Vagina (tissue), 2 donors: Measurements from ENCODE around the gene ARSG.

Source experiments
- POLR2AphosphoS5 ChIP-seq, 2 donors: sonication (generic); formaldehyde crosslinking; IDR thresholded peaks; one replicate each; pipeline ENCODE4 v1.9.0; 2017; ENCODE audit warnings: antibody characterized with exemption in 2 of 2, mild to moderate bottlenecking in 2 of 2, low read depth in 1 of 2; ENCODE audit not compliant: insufficient read depth in 1 of 2
- TF ChIP-seq, protein P1 (sequence below), 3 experiments: fragments of 450-650 bp in 2 of 3; fragments of 200-600 bp in 1 of 3; sonication (generic) in 1 of 3; IDR thresholded peaks; one replicate each; pipeline ENCODE4 v1.5.1; 2017 to 2019; ENCODE audit warnings: antibody characterized with exemption in 3 of 3, mild to moderate bottlenecking in 2 of 3, moderate library complexity in 2 of 3

DNA sequence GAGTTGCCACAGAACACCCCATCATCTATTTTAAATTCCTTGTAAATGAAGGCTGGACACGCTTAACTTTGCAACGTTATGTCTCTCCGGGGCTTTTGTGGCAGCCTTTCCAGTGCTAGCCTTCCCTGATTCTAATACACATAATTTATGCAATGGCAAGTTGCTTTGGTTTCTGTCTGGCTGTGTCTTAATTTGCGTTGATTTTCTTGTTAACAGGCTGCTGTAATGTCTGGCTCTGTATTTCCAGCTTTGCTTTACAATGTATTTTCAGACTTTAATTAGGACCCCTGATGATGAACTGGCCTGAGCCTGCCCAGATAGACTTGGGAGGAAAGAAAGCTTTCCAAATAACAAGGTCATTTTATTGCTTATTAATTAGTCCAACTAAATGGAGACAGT is 30.3 kb downstream of the ARSG start:
- no peak for TF ChIP-seq POLR2AphosphoS5 (IDR thresholded peaks at IDR 0.05; ENCODE audit: insufficient read depth in 1 of 2, low read depth in 1 of 2)
- TF ChIP-seq, protein P1, sequence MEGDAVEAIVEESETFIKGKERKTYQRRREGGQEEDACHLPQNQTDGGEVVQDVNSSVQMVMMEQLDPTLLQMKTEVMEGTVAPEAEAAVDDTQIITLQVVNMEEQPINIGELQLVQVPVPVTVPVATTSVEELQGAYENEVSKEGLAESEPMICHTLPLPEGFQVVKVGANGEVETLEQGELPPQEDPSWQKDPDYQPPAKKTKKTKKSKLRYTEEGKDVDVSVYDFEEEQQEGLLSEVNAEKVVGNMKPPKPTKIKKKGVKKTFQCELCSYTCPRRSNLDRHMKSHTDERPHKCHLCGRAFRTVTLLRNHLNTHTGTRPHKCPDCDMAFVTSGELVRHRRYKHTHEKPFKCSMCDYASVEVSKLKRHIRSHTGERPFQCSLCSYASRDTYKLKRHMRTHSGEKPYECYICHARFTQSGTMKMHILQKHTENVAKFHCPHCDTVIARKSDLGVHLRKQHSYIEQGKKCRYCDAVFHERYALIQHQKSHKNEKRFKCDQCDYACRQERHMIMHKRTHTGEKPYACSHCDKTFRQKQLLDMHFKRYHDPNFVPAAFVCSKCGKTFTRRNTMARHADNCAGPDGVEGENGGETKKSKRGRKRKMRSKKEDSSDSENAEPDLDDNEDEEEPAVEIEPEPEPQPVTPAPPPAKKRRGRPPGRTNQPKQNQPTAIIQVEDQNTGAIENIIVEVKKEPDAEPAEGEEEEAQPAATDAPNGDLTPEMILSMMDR (IDR thresholded peaks at IDR 0.05) = no peak
